CD1c-positive myeloid dendritic cell (primary cell): Measurements from ENCODE around the gene CCNI2.

Source experiments
- DNase-seq: peaks from one replicate; pipeline ENCODE4 v3.0.0-alpha.2; 2016; ENCODE audit errors: extremely low spot score

Gene CCNI2

DNA sequence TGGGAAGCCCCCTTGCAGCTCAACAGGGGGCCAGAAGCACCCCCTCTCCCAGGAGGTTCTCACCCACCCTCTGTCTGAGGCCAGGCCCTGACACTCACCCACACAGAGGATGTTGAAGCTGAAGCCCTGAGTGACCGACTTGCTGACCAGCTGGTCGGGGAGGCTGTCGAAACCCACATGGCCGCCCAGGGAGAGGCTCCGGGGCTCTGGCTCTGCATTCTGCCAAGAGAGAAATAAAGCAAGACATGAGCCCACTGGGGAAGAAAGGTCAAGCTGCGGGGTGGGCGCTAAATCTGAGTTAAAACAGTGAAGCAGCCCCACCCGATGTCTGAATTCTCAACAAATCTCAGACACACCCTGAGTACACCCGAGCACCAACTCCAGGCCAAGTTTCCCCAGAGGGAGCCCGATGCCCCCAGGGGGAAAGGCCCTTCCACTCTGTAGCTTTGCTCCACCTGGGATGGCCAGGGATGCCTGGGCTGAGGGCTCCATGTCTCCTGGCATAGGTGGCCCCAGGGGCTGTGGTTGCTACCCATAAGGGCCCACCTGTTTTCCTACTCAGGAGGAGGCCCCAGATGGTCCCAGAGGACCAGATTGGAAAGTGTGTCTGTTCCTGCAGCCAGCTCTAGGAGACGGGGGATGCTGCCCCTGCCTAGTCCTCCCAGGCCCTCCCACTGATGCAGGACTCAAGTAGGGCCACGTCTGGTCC is 18.2 kb downstream of the CCNI2 start:
- no peak for DNase-seq

- no peak for DNase-seq
Measured at GRCh38 chr5:132766020-132766805, 19.0 kb downstream of the CCNI2 start.

- DNase-seq = no peak
Measured at GRCh38 chr5:132766806-132767055, 19.5 kb downstream of the CCNI2 start.

DNA sequence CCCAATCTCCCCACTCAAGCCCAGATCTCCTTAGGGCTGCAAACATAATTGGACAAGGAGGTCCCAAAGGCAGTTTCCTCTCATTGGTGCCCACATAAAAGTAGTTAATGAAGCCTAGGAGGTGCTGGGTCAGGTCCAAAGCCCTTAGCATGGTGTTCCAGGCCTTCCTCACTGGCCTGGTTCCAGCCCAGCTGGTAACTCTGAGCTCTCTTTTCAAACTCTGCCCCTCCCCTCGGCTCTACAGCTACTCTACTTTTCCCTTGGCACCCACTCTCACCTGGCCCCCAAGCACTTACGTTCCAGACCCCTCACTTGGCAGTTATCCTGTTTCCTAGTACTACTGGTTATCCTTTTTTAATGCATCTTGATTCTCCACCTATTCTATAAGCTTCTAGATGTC is 19.9 kb downstream of the CCNI2 start:
- DNase-seq = no peak

DNA sequence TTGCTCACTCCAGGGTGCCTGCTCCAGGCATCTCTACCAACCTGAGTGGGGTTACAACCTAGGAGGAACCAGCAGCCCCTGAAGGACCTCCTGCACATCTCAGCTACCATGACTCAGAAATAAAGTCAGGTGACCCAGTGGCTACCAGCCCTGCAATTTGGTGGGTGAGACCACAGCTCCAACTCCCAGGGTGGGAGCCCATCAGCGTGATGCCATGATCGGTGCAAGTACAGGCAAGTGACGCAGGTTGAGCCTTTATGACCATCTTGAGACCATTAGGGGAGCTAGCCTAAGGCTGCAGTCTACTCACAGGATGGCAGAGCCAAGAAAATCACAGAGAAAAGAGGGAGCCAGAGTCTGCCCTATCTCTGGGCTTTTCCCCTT is 21.3 kb downstream of the CCNI2 start:
- no peak for DNase-seq

DNA sequence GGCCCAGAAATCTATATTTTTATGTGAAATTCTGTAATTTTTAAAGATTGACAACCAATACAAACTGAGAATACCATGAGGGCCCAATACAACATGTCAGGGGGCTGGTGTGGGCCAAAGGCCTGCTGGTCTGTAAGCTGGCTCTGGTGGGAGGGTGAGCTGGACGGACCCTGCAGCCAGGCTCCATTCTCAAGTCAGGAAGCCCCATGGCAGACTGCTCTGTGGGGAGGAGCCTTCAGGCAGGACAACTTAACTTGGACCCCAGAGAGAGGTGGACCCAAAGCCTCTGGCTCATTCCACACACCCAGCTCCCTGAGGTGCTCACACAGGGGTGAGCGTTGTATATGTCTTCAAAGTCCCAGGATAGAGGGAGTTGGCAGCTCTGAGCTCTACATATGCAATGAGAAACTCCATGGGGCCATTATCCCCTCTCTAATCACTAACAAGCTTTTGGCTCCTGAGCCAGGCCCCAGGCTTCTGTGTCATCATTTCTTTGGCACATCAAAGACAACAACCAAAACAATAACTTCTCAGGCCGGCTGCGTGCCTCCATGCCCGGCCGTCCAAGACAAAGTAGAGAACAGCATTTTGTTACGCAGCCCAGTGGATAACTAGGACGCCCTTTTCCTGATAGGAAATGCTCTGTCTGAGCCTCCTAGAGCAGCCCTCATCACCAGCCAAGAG is 23.4 kb downstream of the CCNI2 start:
- no peak for DNase-seq

- no peak for DNase-seq
Measured at GRCh38 chr5:132771503-132771998, 24.3 kb downstream of the CCNI2 start.

GRCh38 chr5:132772291-132773070 is 25.3 kb downstream of the CCNI2 start:
- DNase-seq = no peak

GRCh38 chr5:132773114-132773513 is 25.9 kb downstream of the CCNI2 start:
- DNase-seq = no peak

- DNase-seq = no peak
Measured at GRCh38 chr5:132773601-132774355, 26.6 kb downstream of the CCNI2 start.

DNA sequence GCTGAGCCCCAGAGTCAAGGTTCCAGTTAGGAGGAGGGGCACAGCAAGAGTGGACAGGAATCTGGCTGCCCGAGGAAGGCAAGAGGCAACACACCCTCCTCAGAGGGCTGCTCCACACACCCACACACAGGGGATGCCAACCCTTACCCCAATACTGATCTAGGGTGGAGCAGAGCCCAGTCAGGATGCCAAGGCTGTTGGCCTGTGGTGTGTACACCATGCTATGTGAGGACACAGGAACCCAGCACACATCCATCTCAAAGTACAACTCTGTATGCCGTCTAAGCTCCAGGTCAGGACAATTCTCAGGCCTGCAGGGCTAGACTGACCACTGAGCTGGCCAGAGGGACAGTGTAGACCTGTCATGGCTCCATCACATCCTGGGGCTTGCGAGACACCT is 27.2 kb downstream of the CCNI2 start:
- no peak for DNase-seq

DNA sequence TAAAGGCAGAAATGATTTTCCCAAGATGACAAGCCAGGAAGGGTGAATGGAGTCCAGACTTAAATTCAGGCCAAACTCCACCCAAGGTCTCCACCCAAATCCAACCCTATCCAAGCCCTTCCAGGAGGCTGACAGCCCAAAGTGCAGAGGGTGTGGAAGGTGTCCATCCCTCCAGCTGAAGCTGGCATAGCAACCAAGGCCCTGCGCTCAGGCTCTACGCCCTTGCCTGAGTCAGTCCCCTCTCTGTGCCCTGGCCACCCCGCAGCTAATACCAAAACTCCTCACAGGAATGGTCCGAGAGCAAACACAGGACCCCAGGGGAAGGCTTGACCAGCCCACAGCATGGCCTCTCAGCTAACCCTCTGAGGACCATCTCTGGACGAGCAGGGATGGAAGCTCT is 27.7 kb downstream of the CCNI2 start:
- no peak for DNase-seq

- no peak for DNase-seq
Measured at GRCh38 chr5:132775476-132775961, 28.3 kb downstream of the CCNI2 start.

DNA sequence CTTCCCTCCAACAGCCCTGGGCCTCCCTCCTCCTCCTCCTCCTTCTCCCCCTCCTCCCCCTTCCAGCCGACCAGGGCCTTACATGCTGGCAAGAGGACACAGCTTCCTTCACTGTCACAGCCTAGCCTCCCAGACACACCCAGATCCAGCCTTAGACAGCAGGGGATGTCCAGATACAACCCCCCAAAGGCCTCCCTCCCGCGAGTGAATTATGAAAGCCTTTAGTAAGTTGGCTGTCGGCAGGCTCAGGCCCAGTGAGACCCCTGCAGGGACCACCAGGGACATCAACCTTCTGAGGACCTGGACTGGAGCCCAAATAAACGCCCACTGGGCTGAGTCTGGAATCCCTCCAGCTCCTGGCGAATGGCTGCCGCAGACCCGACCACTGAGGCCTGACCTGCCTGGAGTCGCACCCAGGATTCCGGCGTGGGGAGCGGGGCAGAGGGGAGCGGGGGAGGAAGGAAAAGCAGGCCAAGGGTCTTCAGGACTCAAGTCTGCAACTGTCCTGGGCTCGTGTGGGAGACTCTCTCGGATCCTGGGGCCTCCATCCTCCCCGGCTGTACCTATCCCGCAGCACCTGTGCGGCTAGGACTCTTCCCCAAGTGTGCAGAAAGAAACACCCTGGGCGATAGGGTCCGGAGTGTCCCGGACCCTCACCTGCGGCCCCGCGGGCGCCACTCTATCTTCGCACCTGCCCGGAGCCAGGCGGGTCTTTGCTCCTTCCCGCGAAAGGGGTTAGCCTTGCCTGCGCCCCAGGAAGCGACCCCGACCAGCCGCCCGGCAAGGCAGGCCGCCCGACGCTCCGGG is 29.1 kb downstream of the CCNI2 start:
- no peak for DNase-seq

DNA sequence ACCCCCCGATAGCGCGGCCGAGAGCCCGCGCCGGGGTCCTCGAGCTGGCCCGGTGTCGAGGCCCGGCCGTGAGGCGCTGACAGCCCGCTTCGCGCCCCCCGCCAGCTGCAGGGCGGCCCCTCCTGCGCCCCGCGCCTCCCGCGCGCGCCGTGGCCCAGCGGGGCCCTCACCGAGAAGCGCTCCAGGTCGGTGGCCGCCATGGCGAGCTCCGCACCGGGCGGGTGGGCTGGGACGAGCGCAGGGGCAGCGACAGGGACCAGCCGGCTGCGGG is 29.6 kb downstream of the CCNI2 start:
- DNase-seq = no peak

- peak; percentile 67 for DNase-seq
Measured at GRCh38 chr5:132777209-132778069, 30.2 kb downstream of the CCNI2 start, which contains the start of gene SEPTIN8. SEPTIN8 (minus strand) TSS chr5:132777239; CDS start chr5:132777137, 102 bp downstream.

DNA sequence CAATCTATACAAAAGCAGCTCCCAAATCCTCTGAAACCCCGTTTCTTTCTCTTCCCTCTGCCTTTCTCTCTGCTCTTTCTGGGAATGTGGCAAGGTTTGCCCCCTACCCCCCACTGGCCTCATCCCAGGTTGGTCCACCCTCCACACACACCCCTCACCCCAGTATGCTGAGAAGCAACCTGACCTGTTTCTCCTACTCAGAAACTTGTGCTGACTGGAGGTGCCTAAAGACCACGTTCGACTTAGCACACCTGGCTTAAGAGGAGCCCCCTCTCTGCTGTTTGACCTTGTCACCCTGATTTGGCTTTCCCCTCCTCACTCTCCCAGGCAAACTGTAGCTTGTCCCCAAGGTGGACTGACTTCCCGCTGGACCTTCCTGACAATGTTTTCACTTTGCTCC is 30.9 kb downstream of the CCNI2 start:
- no peak for DNase-seq

DNA sequence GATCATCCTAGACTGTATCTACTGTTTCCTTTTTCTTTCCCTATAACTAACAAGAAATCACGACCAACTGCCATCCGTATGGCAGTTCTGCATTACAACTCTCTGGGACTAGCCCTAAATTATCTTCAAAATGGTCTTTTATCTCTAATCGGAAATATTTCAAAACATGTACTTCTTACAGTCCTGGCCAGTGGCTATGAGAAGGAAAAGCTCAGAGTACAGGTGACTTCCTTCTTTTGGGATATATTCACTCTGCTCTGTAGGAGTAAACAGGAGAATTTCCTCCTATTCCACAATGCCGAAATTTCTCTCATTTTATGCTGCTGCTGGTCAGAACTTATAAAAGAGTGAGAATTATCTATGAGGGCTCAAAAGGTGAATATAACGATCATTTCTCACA is 31.6 kb downstream of the CCNI2 start:
- DNase-seq = no peak

GRCh38 chr5:132779961-132780360 is 32.7 kb downstream of the CCNI2 start:
- no peak for DNase-seq

DNA sequence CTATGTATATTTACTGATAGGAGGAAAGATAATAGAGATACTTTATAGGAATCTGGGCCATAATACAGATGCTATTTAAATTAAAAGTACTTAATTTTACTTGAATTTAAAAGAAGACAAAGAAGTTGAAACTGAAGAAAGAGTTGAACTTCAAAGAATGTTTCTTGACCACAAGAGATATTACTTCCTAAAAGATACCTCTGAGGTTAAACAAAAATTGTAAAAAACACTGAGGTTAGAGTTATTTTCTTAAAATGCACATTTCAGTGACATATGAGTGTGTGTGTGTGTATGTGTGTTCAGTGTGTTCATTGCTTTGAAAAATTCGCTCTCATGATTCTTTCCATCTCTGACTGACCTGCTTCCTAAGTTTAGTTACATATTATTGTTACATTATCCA is 33.4 kb downstream of the CCNI2 start:
- no peak for DNase-seq
